Measurements from ENCODE around the gene CCDC93.

DNA sequence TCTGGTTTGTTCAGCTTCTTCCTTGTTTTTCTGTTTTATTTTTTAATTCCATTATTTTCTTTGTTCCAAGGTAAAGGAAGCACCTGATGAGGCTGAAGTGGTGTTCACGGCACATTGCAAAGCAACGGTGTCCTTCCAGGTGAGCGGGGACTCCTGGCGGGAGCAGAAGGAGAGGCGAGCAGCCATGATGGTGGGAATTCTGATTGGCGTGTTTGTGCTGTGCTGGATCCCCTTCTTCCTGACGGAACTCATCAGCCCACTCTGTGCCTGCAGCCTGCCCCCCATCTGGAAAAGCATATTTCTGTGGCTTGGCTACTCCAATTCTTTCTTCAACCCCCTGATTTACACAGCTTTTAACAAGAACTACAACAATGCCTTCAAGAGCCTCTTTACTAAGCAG, 110.9 kb downstream of the CCDC93 start:
- no peak for TF ChIP-seq SUZ12 (IDR thresholded peaks at IDR 0.05)
- TF ChIP-seq BHLHE40 (IDR thresholded peaks at IDR 0.05; ENCODE audit: borderline replicate concordance): no peak
- no peak for TF ChIP-seq TARDBP (IDR thresholded peaks at IDR 0.05)
- TF ChIP-seq LEF1 (IDR thresholded peaks at IDR 0.05; ENCODE audit: borderline replicate concordance): no peak
- TF ChIP-seq SP1 (IDR thresholded peaks at IDR 0.05): no peak
- no peak for TF ChIP-seq HDGF (IDR thresholded peaks at IDR 0.05; ENCODE audit: borderline replicate concordance)
- no peak for TF ChIP-seq FOXM1 (IDR thresholded peaks at IDR 0.05; ENCODE audit: borderline replicate concordance)
- TF ChIP-seq FOXK2 (IDR thresholded peaks at IDR 0.05): no peak
- TF ChIP-seq CTBP1 (IDR thresholded peaks at IDR 0.05; ENCODE audit: borderline replicate concordance): no peak
- no peak for TF ChIP-seq ELF4 (IDR thresholded peaks at IDR 0.05)

Data from HEK293T (cell line).